AG04450 (cell line): Measurements from ENCODE around the gene TSPO2. TPM values are rescaled to one million over a fixed set of nuclear protein-coding genes. Genes with fewer than 3 reads are reported as not detected.

Source experiments
- CTCF ChIA-PET: fragments of 300-600, 350-600 bp; formaldehyde crosslinking; extraction: SDS; loops from one replicate; lab custom pipeline; 2022; ENCODE audit warnings: antibody characterized with exemption, inconsistent platforms; lab: Charles Lee
- POLR2A ChIA-PET: fragments of 350-600 bp; formaldehyde crosslinking; extraction: SDS; loops from one replicate; lab custom pipeline; 2021; ENCODE audit warnings: antibody characterized with exemption, inconsistent platforms; lab: Yijun Ruan, JAX
- DNase-seq: peaks from one replicate; pipeline ENCODE4 v3.0.0-alpha.2; 2011; ENCODE audit warnings: low read depth, low spot score
- H3K27ac ChIP-seq: one replicate; pipeline ENCODE4 v1.5.1; 2012; ENCODE audit warnings: low read depth, low read length, control low read depth
- H3K27me3 ChIP-seq: one replicate; pipeline ENCODE4 v1.6.0; 2012; ENCODE audit warnings: low read length; ENCODE audit not compliant: control insufficient read depth, insufficient read depth
- H3K4me3 ChIP-seq: 2 replicates; pipeline ENCODE4 v1.5.1; 2011; ENCODE audit warnings: mild to moderate bottlenecking, low read depth, low read length, control low read depth
- H3K9me3 ChIP-seq: 2 replicates; pipeline ENCODE4 v1.5.1; 2012; ENCODE audit warnings: low read length; ENCODE audit not compliant: control insufficient read depth, insufficient read depth
- CTCF ChIP-seq: IDR thresholded peaks from 2 replicates; pipeline ENCODE4 v1.5.1; 2011; ENCODE audit warnings: low read depth, low read length, control low read depth, inconsistent platforms
- polyA minus RNA-seq: library from RNA; depleted of rRNA, polyadenylated mRNA; stranded (reverse); fragments of >200 nt; gene quantifications from 2 replicates; pipeline ENCODE4 v1.2.3, GENCODE V29; 2011; rRNA and poly(A)+ RNA removed
- polyA plus RNA-seq: library from polyadenylated mRNA; depleted of rRNA; stranded (reverse); fragments of >200 nt; gene quantifications from 2 replicates; pipeline ENCODE4 v1.2.3, GENCODE V29; 2011; rRNA removed

Gene TSPO2
- polyA plus RNA-seq: not detected in 2 replicates
- not detected in 2 replicates for polyA minus RNA-seq

- DNase-seq: no peak
- Histone ChIP-seq H3K27ac (no peak within 1 kb of the TSS), H3K9me3 (no peaks in the 10 kb centered on the region), H3K27me3 (peaks cover 15% of the 10 kb centered on the region), H3K4me3 (no peak within 1 kb of the TSS)
- ChIA-PET POLR2A (no interaction called here), CTCF (interaction anchor here (1.0 kb wide), 1 partner anchor 15 kb away, joined by 3 read pairs; no protein-coding TSS in a partner anchor)
- no peak for TF ChIP-seq CTCF
Observed at GRCh38 chr6:41042226-41043055, at the start of gene TSPO2. TSS of gene TSPO2 (plus strand) at chr6:41042467. CDS start at chr6:41042986, 519 bp downstream.

- H3K27me3 ChIP-seq: no peaks in the 10 kb centered on the region
- no peak for TF ChIP-seq CTCF
- ChIA-PET POLR2A (no interaction called here), CTCF (no interaction called here)
- H3K27ac ChIP-seq: no peak overlapping the region
- H3K4me3 ChIP-seq: no peak overlapping the region
- no peaks in the 10 kb centered on the region for H3K9me3 ChIP-seq
- no peak for DNase-seq
Observed at GRCh38 chr6:40992746-40993145, 49.5 kb upstream of the TSPO2 start.

- POLR2A ChIA-PET: no interaction called here
- no peak for TF ChIP-seq CTCF
- peak overlapping the region; percentile 82 for H3K27ac ChIP-seq
- H3K4me3 ChIP-seq: no peak overlapping the region
- DNase-seq: no peak
- CTCF ChIA-PET: interaction anchor here (1.2 to 3.0 kb wide), 3 partner anchors 43 to 102 kb away, joined by 3 to 12 read pairs (median 5); partner anchors contain the start of gene UNC5CL
- H3K9me3 ChIP-seq: no peaks in the 10 kb centered on the region
- peaks cover under 1% of the 10 kb centered on the region for H3K27me3 ChIP-seq
Observed at GRCh38 chr6:40996591-40997233, 45.6 kb upstream of the TSPO2 start.

- Histone ChIP-seq H3K27ac (peak overlapping the region; percentile 82), H3K4me3 (no peak overlapping the region), H3K9me3 (no peaks in the 10 kb centered on the region), H3K27me3 (peaks cover 6% of the 10 kb centered on the region)
- ChIA-PET CTCF (interaction anchor here (0.6 to 3.0 kb wide), 9 partner anchors 11 to 152 kb away, joined by 3 to 14 read pairs (median 4); partner anchors contain the start of gene UNC5CL), POLR2A (no interaction called here)
- peak; percentile 24 for DNase-seq
- no peak for TF ChIP-seq CTCF
Observed at GRCh38 chr6:40997234-40997957, 44.9 kb upstream of the TSPO2 start.
